Hepatocyte (in vitro differentiated cells): ENCODE measurements around the gene CCDC3.

ENCODE experiments used
- EZH2 ChIP-seq: fragments of 200-600 bp; sonication (generic); IDR thresholded peaks from 2 replicates; pipeline ENCODE4 v1.6.1; 2016; ENCODE audit warnings: antibody characterized with exemption, mild to moderate bottlenecking, borderline replicate concordance
- EZH2phosphoT487 ChIP-seq: fragments of 200-600 bp; sonication (generic); IDR thresholded peaks from one replicate; pipeline ENCODE4 v1.6.1; 2018; ENCODE audit warnings: antibody characterized with exemption, mild to moderate bottlenecking, low read depth, moderate library complexity; ENCODE audit not compliant: unreplicated experiment, severe bottlenecking
- TF ChIP-seq, protein P1 (sequence below): fragments of 200-600 bp; sonication (generic); IDR thresholded peaks from 2 replicates; pipeline ENCODE4 v1.5.1; 2016; ENCODE audit warnings: antibody characterized with exemption, mild to moderate bottlenecking; ENCODE audit not compliant: poor library complexity

DNA sequence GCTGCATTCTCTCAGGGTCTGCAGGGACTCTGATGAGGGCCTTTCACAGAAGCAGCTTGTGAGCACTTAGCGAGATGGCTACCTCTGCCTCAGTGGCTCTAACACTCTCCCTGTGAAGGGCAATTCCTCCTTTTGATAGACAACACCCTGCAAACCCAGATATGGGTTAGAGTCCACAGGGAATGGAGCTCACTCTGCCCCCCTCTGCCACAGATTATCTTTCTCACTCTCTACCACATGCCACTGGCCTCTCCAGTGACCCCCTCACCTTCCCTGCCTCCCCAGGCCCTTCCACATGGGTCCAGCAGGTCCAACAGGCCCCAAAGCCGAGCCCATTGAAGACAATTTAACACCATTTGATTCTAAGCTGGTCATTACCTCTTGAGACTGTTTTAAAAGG is 72.1 kb downstream of the CCDC3 start:
- no peak for TF ChIP-seq EZH2phosphoT487
- TF ChIP-seq, protein P1, sequence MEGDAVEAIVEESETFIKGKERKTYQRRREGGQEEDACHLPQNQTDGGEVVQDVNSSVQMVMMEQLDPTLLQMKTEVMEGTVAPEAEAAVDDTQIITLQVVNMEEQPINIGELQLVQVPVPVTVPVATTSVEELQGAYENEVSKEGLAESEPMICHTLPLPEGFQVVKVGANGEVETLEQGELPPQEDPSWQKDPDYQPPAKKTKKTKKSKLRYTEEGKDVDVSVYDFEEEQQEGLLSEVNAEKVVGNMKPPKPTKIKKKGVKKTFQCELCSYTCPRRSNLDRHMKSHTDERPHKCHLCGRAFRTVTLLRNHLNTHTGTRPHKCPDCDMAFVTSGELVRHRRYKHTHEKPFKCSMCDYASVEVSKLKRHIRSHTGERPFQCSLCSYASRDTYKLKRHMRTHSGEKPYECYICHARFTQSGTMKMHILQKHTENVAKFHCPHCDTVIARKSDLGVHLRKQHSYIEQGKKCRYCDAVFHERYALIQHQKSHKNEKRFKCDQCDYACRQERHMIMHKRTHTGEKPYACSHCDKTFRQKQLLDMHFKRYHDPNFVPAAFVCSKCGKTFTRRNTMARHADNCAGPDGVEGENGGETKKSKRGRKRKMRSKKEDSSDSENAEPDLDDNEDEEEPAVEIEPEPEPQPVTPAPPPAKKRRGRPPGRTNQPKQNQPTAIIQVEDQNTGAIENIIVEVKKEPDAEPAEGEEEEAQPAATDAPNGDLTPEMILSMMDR, result no peak
- TF ChIP-seq EZH2, result no peak
